NCI-H526 (cell line): ENCODE results near the gene LYRM9.
"Not testable (repeated sequence)": the region's sequence is repeated elsewhere in the genome, so short reads cannot be mapped to it uniquely, and the experiment has no call there.

Experiments used
- DNase-seq, 2 experiments: peaks; one replicate each; lab custom pipeline; 2025; lab: John Stamatoyannopoulos, UW

The LYRM9 gene

GRCh38 chr17:27873746-27874145 lies 19.4 kb downstream of the LYRM9 start:
- no peak for DNase-seq

DNA sequence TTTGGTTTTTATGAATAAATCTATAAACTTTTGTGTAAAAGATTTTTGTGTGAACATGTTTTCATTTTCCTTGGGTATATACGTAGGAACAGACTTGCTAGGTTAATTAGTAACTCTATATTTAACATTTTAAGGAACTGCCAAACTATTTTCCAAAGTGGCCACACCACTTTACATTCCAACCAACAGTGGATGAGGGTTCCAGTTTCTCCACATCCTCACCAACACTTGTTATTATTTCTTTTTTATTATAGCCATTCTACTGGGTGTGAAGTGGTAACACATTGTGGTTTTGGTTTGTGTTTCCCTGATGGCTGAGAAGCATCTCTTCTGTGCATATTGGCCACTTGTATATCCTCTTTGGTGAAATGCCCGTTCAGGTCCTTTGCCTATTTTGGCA lies 20.0 kb downstream of the LYRM9 start:
- DNase-seq = no peak

- DNase-seq = no peak
Measured at GRCh38 chr17:27872776-27873175, 20.4 kb downstream of the LYRM9 start.

DNA sequence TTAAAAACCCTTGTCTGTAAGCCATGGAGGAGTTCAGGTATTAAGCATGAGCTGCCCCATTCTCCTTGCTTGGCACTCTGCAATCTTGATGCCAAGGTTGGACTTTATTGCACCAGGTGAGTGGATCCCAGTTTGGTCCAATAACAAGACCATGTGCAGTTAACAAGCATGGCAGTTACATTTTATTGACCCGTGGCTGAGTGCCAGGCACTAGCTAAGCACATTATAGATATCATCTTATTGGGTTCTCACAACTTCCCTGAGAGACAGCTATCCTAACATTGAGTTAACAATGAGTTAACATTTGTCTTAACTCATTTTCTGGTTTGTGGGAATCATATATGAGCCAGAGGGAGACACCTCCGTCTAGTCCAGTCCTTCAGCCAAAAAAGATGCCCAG lies 21.8 kb downstream of the LYRM9 start:
- DNase-seq = no peak

DNA sequence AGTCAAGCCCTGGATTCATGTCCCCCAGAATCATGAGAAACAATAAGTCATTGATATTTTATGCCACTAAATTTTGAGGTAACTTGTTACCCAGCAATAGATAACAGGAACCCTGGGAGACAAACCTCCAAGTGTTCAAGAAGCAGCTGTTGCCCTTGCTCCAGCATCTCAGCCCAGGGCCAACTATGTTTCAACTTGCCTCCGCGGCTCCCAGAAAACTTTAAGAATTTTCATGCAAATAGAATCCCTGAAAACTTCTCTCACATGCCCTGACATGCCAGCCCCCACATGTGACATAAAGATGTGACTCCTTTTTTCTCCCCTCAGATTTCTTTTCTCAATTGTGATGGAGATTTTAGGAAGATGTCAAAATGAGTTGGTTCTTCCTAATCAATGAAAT lies 22.8 kb downstream of the LYRM9 start:
- no peak for DNase-seq

DNA sequence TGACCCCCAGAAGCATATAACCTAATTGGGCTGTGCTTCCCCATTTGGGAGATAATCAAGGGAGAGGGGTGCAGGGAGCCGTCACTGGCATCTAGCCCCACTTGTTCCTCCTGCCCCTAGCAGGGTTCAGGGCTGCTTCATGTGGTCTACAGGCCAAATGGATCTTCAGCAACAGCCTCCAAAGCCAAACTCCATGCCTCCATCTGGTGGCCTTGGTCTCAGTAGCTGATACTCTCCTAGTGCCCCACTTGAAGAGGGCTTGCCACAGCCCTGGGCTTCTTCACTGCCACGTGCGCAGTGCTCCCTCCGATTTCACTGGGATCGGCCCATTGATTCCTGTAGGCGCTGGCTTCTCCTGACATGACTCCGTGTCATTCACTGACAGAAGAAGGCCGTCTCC lies 24.6 kb downstream of the LYRM9 start:
- DNase-seq = no peak

- no peak for DNase-seq
Measured at GRCh38 chr17:27862840-27863239, 30.3 kb downstream of the LYRM9 start.

- no peak for DNase-seq
Measured at GRCh38 chr17:27862004-27862403, 31.2 kb downstream of the LYRM9 start.

DNA sequence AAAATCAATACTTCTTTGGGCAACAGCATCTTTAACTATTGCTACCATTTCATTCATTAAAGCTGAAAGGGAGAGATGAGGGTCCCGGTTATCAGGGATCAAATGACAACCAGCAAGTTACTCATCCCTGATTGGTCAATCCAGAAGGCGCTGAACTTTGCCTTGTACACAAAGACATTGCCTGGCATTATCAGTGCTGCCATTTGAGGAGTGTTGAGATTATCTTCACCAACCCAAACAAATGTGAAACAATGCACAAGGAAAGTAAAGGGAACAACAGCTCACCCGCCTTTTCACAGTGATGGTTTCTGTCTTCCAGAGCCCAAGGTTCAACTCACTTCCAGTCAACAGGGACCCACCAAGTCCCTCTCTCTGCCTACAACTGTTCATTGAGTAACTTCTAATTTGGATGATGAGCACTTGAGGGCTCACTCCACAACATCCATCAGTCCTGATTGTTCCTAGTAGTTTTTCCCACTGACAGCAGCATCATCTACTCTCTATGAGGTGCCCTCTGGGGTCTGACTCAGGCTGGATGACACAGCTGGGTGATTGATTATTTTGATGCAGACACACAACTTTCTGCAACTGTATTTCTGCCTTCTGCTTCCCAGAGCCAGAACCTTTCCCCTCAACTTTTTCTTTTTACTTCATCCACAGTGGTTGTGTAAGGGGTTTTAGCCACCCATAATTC lies 32.0 kb downstream of the LYRM9 start:
- no peak for DNase-seq

- no peak for DNase-seq
Measured at GRCh38 chr17:27858621-27859305, 34.4 kb downstream of the LYRM9 start.

DNA sequence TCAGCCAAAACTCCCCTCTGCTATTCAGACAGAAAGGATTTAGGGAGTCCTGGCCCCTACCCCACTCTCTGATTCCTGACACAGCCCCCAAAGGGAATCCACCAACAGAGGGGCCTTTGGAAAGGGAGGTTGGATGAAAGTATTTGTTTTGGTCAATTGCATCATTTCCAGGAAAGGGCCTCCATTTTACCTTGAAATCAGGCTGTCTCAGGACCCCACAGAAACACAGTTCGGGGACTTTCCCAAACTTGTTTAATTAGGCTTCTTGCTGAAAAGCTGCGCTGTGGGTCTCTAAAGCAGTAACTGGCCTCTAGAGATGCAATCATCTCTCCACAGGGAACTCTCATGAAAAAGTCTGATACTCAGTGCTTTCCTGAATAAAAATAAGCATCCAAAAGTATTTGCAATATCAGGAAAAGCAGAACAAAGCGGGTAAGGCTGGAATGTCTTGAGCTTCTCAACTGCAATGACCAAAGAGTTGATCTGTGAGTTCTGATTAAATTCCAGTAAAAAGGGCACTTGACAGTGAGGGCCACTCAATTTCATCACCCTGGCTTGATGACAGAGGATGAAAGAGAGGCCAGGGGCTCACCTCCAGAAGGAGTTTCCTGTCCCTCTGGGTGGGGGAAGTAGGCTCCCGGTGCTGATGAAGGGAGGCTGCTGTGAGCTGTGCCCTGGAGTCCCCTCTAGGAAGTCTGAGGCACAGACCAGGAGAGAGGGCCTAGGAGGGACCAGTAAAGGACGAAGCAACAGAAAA lies 36.3 kb downstream of the LYRM9 start:
- DNase-seq = no peak

DNA sequence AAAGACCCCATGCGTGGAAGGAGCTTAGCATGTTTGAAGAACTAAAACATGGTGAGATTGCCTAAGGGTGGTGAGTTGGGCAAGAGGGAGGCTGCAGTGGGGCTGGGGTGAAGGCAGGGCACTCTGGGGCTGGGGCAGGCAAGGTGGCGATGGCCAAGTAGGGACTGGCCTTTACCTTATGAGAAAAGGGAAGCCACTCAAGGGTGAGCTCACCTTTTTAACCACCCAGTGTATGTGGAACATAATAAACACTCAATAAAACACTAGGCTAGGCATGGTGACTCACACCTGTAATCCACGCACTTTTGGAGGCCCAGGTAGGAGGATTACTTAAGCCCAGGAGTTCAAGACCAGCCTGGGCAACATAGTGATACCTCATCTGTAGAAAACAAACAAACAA lies 37.7 kb downstream of the LYRM9 start:
- DNase-seq = no peak

DNA sequence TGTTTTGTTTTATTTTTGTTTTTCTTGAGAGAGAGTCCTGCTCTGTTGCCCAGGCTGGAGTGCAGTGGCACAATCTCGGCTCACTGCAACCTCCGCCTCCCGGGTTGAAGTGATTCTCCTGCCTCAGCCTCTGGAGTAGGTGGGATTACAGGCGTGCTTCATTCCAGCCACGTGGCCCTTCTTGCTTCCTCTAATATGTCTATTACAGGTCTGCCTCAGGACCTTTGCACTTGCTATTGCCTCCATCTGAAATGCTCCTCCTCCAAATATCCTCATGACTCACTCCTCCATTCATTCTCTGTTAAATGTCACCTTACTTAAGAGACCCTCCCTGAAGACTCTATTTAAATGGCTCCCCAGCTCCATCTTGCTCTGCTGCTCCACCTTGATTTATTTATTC lies 39.0 kb downstream of the LYRM9 start:
- no peak for DNase-seq

DNA sequence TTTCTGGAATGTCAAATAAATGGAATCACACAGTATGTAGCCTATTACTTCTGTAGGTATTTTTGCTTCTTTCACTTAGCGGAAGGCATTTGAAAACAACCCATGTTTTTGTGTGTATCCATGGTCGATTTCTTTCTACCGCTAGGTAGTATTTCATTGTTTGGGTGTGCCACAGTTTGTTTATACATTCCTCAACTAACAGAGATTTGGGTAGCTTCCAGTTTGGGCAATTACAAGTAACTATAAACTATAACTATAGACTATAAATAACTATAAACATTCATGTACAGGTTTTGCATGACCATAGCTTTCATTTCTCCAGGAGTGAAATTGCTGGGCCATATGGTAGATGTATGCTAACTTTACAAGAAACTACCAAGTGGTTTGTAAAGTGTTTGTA lies 40.1 kb downstream of the LYRM9 start:
- DNase-seq = no peak

- no peak for DNase-seq
Measured at GRCh38 chr17:27849474-27850185, 43.5 kb downstream of the LYRM9 start.

GRCh38 chr17:27848931-27849330 lies 44.2 kb downstream of the LYRM9 start:
- no peak for DNase-seq

GRCh38 chr17:27846808-27847307 lies 46.3 kb downstream of the LYRM9 start:
- DNase-seq = not testable (repeated sequence)

- DNase-seq = no peak
Measured at GRCh38 chr17:27846042-27846655, 47.0 kb downstream of the LYRM9 start.

DNA sequence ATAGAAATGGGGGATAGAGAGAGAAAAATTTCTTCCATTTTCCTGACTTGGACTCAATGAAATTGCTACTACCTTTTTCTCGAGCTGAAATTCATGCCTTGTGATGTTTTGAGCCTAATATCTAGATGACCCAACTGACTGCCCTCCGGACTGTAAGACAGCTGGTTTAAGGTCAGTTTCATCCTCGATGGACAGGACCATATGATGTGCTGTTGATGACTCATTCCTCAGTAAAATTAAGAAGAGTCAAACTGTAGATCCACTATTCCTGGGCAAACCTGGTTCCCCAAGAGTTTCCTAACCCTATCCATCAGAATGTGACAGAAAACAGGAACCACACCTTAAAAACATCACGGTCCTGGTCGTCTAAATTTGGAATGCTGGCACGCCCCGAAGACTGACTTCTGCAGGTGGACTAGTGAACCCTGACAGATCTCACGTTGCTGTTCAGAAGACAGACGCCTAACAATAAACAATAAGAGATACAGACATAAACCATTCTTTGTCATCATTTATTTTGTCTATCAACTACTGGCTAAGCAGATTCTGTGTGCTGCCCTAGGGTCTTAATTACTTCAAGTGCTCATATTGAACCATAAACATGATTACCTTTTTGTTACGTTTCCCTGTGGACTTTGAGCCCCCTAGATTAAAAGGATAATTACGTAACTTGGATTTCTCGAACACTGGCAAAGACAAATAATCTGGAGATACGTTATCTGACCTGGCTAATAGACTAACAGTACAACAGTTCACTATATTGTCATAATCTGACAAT lies 47.7 kb downstream of the LYRM9 start:
- no peak for DNase-seq

DNA sequence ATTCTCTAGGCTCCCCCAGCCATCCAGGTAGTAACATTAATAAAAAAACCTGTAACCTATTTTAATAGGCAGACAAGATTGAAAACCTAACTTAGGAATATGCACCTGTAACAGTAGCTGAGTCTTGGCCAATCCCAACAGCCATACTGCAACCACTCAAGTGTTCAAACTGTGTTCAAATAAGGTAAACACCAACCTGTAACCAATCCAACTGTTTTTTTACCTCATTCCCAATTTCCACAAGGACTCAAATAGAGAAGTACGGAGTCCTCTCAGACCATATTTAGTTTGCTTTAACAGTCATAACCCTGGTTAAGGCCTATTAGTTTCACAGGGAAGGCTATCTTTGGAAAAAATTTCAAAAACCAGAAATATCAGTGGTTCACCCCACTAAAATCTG lies 52.5 kb downstream of the LYRM9 start:
- DNase-seq = no peak

DNA sequence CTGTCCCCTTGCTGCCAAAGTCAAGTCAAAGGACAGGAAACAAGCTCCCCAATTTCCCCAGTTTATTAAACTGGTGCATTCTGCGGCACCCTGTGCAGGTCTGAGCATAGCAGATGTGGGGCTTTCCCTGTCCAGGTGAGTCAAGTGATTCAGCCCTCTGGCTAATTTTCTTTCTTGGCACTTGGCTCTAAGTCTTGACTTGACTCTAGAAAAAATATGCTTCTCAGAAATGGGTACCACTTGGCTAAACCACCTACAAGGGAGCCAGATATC lies 52.8 kb downstream of the LYRM9 start:
- not testable (repeated sequence) for DNase-seq
